Ascending aorta (tissue), 2 donors: ENCODE measurements around the gene RPL14. TPM values are rescaled to one million over a fixed set of nuclear protein-coding genes. Genes with fewer than 3 reads are reported as not detected.

Experiments
- DNase-seq, 2 donors: peaks; one replicate each; pipeline ENCODE4 v3.0.0-alpha.2; 2019; ENCODE audit warnings: low spot score in 2 of 2
- H3K27ac ChIP-seq, 2 donors: fragments of 200-600 bp; sonication (generic); one replicate each; pipeline ENCODE4 v1.5.1; 2016 to 2017; ENCODE audit warnings: mild to moderate bottlenecking in 1 of 2
- H3K27me3 ChIP-seq: fragments of 200-600 bp; sonication (generic); one replicate; pipeline ENCODE4 v1.5.1; 2017
- H3K36me3 ChIP-seq, 2 donors: fragments of 200-600 bp; sonication (generic); one replicate each; pipeline ENCODE4 v1.5.1; 2016
- H3K4me1 ChIP-seq, 2 donors: fragments of 200-600 bp; sonication (generic); one replicate each; pipeline ENCODE4 v1.5.1; 2016 to 2017; ENCODE audit warnings: mild to moderate bottlenecking in 1 of 2
- H3K4me3 ChIP-seq, 2 donors: fragments of 200-600 bp; sonication (generic); one replicate each; pipeline ENCODE4 v1.5.1; 2016 to 2017; ENCODE audit warnings: mild to moderate bottlenecking in 1 of 2
- H3K9me3 ChIP-seq, 2 donors: fragments of 200-600 bp; sonication (generic); one replicate each; pipeline ENCODE4 v1.5.1; 2016
- intact Hi-C: fragments of 100-400 bp; cut with DNase I; formaldehyde crosslinking; loops from one replicate; pipeline ENCODE4 v1.15.1; 2023
- total RNA-seq: library from RNA; depleted of rRNA; stranded (reverse); fragments of >200 nt; gene quantifications from one replicate; pipeline ENCODE4 v1.1.0, GENCODE V29; 2016
- TF ChIP-seq, protein P1 (sequence below), 3 experiments: fragments of 200-600 bp in 2 of 3; fragments of 450-650 bp in 1 of 3; sonication (generic) in 2 of 3; IDR thresholded peaks; one replicate each; pipeline ENCODE4 v1.5.1; 2016 to 2019; ENCODE audit warnings: antibody characterized with exemption in 3 of 3, mild to moderate bottlenecking in 1 of 3, moderate library complexity in 1 of 3

The RPL14 gene
- total RNA-seq, 1 donor from 2014 or later: 162 TPM

DNA sequence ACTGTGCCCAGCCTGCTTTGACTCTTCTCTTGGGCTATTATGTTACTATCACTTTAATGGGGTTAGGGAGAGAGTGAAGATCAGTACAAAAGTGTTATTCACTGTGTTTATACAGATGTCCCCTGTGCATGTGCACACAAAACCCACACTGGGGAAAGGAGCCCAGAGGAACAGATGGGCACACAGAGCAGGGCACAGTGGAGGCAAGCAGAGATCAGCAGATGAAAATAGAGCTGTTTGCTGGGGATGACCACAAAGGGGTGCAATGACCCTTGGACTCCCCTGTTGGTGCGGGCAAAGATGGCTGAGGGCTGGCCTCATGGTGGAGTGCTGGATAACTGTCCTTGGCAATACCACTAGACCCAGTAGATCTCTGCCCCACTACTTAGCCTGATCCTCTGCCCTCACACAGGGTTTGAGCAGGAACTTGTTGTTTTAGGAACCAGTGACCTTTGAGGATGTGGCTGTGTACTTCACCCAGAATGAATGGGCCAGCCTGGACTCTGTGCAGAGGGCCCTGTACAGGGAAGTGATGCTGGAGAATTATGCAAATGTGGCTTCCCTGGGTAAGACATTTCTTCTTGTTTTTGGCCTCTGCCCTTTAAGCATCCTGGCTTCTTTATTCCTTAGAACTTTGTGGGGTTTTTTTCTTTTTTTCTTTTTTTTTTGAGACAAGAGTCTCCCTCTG, 54.0 kb downstream of the RPL14 start:
- DNase-seq: no peak
- intact Hi-C loops: no loop called here
- Histone ChIP-seq H3K36me3 (peaks cover 16 to 61% of the 10 kb centered on the region in 2 donors), H3K4me3 (no peak overlapping the region), H3K9me3 (no peaks in the 10 kb centered on the region), H3K27ac (no peak overlapping the region), H3K27me3 (no peaks in the 10 kb centered on the region), H3K4me1 (no peaks in the 10 kb centered on the region)
- TF ChIP-seq, protein P1, sequence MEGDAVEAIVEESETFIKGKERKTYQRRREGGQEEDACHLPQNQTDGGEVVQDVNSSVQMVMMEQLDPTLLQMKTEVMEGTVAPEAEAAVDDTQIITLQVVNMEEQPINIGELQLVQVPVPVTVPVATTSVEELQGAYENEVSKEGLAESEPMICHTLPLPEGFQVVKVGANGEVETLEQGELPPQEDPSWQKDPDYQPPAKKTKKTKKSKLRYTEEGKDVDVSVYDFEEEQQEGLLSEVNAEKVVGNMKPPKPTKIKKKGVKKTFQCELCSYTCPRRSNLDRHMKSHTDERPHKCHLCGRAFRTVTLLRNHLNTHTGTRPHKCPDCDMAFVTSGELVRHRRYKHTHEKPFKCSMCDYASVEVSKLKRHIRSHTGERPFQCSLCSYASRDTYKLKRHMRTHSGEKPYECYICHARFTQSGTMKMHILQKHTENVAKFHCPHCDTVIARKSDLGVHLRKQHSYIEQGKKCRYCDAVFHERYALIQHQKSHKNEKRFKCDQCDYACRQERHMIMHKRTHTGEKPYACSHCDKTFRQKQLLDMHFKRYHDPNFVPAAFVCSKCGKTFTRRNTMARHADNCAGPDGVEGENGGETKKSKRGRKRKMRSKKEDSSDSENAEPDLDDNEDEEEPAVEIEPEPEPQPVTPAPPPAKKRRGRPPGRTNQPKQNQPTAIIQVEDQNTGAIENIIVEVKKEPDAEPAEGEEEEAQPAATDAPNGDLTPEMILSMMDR (IDR thresholded peaks at IDR 0.05): no peak

DNA sequence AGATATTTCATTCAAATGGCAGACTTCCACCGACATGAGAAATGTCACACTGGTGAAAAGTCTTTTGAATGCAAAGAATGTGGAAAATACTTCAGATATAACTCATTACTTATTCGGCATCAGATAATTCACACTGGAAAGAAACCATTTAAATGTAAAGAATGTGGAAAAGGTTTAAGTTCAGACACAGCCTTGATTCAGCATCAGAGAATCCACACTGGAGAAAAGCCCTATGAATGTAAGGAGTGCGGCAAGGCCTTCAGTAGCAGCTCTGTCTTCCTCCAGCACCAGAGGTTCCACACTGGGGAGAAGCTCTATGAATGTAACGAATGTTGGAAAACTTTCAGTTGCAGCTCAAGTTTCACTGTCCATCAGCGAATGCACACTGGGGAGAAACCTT, 59.1 kb downstream of the RPL14 start:
- no peaks in the 10 kb centered on the region for H3K9me3 ChIP-seq
- DNase-seq: no peak
- no peak overlapping the region for H3K4me3 ChIP-seq
- H3K27ac ChIP-seq: no peak overlapping the region
- H3K36me3 ChIP-seq: peaks cover 22 to 53% of the 10 kb centered on the region in 2 donors
- TF ChIP-seq, protein P1 (IDR thresholded peaks at IDR 0.05): no peak
- H3K4me1 ChIP-seq: no peaks in the 10 kb centered on the region
- intact Hi-C loops: no loop called here
- no peaks in the 10 kb centered on the region for H3K27me3 ChIP-seq

GRCh38 chr3:40518067-40518466, 60.9 kb downstream of the RPL14 start:
- H3K4me3 ChIP-seq: no peak overlapping the region
- no peak overlapping the region for H3K27ac ChIP-seq
- peaks cover 17 to 37% of the 10 kb centered on the region in 2 donors for H3K36me3 ChIP-seq
- no peaks in the 10 kb centered on the region for H3K4me1 ChIP-seq
- H3K9me3 ChIP-seq: no peaks in the 10 kb centered on the region
- intact Hi-C loops: no loop called here
- TF ChIP-seq, protein P1 (IDR thresholded peaks at IDR 0.05): no peak
- no peak for DNase-seq
- H3K27me3 ChIP-seq: no peaks in the 10 kb centered on the region

Other genes starting within 250 kb of the RPL14 start
- 21.7 TPM for gene EIF1B, start 147.6 kb upstream of the RPL14 start, total RNA-seq
- 1.6 TPM for gene ENTPD3, start 70.2 kb upstream of the RPL14 start, total RNA-seq
- 1.4 TPM for gene ZNF619, start 19.8 kb downstream of the RPL14 start, total RNA-seq
- gene ZNF620, start 48.7 kb downstream of the RPL14 start, total RNA-seq: not detected
- 8.2 TPM for gene ZNF621, start 67.6 kb downstream of the RPL14 start, total RNA-seq